NCI-H1694 treated with DMSO at 0.1 percent for 48 hours (cell line): ENCODE measurements around the gene HPS1.

ENCODE experiments used
- DNase-seq: peaks from one replicate; lab custom pipeline; 2025; lab: John Stamatoyannopoulos, UW

HPS1 gene

DNA sequence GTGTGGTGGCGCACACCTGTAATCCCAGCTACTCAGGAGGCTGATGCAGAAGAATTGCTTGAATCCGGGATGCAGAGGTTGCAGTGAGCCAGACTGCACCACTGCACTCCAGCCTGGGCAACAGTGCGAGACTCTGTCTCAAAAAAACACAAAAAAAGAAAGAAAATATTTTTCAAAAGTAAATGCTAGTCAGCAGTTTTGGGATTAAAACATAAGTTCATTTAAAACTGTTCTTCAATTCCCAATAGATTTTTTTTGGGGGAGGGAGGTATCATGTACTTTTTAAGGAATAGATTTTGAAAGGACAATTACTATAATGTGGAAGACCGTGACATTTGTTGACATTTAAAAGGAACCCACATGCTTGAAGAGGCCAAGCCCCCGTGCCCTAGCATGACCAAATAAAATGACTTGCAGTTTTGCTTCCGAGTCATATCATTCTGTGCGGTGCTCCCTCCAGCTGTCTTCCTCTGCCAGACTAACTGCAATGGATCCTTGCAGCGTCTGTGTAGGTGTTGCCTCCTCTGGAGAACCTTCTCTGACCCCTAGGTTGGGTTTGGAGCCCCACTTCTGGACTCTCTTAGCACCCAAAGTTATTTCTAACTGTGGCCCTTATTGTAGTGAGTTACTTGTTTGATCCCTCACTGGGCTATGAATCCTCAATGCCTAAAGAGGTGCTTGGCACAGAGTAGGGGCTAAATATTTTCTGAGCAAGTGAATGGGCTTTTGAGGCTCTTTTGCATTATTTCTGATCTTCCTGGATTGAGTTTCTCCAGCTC is 17.4 kb upstream of the HPS1 start:
- no peak for DNase-seq

DNA sequence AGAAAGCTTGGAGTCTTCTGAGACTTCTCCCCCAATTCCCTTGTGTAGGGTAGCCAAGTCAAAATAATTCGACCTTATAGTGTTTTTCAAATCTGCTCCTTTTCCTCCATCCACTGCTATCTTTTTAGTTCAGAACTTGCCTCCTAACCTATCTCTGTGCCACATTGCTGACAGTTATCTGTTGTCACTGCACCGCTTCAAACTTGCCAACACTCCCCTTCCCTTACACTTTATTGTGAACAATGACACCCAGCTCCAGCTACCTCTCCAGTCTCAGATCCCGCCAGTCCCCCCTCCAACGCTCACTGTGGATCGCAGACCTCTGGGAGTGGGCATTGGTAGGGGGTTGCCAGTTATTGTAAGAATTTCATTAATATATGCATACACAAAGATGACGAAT is 16.3 kb upstream of the HPS1 start:
- no peak for DNase-seq

- no peak for DNase-seq
Measured at GRCh38 chr10:98461500-98461842, 14.7 kb upstream of the HPS1 start.

GRCh38 chr10:98460837-98461499 is 14.2 kb upstream of the HPS1 start:
- no peak for DNase-seq

DNA sequence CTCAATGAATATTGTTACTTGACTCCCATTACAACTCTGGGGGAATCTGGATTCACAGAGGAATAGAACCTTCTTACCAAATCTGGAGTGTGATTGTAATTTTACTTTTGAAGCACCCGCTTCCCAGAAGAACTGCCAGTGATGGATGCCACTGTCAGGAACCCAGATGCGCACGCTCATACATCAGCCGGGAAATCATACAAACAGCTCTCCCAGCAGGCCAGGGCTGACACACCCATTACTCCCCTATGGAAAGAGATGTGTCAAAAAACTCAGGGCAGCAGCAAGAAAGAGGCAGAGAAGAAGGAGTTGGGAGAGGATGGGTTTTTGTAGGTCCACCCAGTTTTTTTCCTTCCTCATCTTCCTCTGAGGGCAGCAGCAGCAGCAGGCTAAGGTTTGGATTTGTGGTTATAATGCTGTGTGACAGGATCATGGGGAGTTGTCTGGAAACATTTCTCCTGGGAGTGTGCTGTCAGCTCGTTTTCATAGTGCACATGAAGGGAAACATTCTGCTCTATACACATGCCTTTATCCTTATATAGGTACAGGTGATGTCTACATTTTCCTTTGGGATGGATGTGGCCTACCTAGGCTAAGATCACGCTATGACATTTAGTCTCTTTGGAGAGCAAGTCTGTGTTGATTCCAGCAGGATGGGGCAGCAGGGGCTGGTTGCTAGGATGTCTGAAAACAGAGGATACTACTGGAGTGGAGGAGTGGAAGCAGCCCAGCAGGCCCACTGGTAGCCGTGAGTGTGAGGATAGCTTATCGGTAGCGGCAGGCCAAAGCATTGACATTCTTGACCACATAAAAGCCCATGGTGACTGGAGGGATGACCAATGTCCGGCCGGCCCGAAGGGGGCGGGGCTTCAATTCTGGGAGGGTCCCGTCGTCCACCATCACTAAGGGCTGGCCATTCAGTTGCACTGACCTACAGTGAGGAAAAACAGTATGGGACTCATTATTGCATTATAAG is 12.4 kb upstream of the HPS1 start:
- DNase-seq: no peak

DNA sequence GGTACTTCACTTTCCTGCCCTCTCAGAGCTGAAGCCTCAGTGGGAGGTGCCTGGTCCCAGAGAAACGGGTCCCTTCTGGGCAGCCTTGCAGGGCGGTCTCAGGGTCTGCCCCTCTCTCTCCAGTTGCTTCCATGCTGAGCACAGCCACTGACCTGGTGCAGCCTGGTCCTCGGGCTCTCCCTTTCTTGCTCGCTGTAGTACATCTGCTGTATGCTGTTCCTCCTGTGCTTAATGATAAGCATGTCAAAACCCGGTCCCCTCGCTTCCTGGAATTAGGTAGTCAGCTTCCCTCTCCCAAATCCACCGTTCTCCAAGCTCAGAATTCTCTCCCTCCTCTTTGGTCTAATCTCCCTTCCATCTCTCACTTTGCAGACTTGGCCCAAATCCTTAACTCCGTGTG is 11.0 kb upstream of the HPS1 start:
- no peak for DNase-seq

DNA sequence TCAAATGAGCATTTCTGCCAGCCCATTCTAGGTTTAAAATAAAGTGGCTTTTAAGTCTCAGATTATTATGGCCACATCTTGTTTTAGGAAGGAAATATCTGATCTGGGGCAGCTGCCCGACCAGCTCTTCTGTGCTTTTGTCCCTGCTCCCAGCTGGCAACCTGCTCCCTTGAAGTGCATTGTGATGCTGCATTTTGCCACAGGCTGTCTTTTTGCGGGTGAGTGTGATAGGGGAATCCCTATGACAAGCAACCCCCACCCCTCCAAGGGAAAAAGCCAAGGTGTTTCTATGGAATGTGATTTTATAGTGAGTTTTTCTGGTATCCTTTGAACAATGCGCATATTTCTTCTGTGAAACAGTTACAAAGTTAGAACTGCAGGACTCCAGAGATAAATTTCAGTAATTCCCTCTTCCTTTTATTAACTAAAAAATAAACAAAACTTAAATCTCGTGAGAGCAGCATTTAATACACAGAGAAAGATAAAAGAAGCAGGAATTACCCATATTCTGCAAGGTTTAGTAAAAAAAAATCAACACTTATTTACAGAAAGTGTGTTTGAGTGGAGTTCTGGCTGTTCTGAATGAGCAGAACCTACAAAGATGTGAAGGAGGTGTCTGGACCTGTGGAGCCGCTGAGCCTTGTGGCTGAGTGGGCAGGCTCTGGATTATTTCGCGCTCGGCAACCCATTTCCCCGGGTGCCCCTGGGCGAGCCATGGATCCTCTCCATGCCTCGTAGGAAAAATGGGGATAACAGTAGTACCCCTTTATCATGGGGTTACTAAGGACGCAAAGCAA is 10.1 kb upstream of the HPS1 start:
- DNase-seq: no peak

DNA sequence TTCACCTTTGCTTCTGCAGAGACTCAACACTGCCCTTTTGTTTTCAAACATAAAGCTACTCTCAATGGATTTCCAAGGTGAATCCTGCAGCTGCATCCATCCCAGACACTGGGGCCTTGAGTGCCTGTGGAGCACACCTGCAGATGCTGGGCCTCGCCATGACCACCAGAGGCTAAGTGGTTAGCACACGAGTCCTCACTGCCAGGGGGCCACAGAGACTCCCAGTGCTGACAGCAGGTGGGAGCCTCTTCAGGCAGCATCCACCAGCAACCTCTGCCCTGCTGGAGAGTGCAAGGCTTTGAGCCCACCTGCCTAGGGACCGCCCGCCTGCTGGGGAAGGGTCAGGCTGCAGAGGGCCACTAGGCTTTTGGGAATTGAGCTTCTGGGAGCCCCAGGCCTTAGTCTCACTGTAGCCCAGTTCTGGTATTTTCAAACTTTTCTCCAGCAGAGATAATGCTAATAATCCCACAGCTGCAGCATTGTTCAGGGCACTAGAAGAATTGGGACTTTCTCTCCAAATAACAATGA is 9.4 kb upstream of the HPS1 start:
- DNase-seq: no peak

DNA sequence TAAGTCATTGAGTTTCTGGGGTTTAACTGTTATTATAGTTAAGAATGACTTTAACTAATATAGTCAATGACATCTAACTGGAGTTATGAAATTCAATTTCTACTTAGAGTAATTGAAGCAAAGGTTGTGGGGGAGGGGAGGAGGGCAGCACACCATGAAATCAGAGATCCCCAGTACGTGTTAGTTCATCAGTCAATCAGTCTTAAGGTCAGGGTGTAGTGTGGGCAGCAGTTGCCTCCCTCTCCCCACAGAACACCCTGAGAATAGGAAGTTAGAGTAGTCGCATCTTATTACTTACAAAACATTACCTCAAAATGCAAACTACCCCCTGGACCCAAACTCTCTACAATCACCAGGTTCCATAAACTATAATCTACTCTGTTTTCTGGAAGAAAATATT is 7.0 kb upstream of the HPS1 start:
- DNase-seq: no peak

DNA sequence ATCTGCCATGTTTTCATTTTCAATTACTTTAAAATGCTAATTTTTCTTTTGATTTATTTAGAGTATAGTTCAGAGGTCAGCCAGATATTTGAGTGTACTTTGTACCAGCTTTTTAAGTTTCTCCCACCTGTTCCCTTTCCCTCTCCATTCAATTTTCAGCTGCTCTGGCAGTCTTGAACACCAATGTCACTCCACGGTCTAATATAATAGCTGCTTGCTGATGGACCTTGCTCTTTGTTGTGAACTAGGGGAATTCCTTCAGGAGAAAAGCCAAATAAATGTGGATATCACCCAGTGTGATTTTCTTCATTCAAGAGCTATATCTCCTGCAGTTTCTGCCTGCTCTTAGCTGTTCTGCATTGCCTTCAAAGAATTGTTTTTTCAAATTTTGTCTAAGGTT is 3.9 kb upstream of the HPS1 start:
- DNase-seq: no peak

GRCh38 chr10:98449287-98449686 is 2.6 kb upstream of the HPS1 start:
- DNase-seq: no peak

GRCh38 chr10:98446151-98446660 is 529 bp downstream of the HPS1 start:
- DNase-seq: no peak

GRCh38 chr10:98445200-98445812 is 1.4 kb downstream of the HPS1 start:
- DNase-seq: no peak

- DNase-seq: no peak
Measured at GRCh38 chr10:98444314-98445006, 2.3 kb downstream of the HPS1 start.

- no peak for DNase-seq
Measured at GRCh38 chr10:98438715-98439114, 8.0 kb downstream of the HPS1 start.

DNA sequence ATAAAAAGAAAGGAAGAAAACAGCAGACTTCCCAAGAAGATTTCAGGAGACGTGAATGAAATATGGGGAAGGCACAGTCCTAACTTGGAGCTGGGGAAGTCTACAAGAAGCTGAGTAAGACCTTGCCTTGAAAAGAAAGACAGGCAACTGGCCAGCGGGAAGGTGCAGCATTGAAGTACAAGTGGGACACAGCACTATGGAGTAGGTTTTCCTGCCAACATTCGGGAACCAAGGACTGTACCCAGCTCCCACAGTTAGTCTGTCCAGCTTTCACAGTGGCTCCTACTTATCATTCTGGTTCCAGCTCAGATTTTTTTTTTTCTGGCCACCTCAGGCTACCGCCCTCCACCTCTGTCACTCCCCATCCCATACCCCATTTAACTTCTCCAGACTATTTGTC is 10.0 kb downstream of the HPS1 start:
- DNase-seq: no peak

- no peak for DNase-seq
Measured at GRCh38 chr10:98435178-98435577, 11.6 kb downstream of the HPS1 start.

DNA sequence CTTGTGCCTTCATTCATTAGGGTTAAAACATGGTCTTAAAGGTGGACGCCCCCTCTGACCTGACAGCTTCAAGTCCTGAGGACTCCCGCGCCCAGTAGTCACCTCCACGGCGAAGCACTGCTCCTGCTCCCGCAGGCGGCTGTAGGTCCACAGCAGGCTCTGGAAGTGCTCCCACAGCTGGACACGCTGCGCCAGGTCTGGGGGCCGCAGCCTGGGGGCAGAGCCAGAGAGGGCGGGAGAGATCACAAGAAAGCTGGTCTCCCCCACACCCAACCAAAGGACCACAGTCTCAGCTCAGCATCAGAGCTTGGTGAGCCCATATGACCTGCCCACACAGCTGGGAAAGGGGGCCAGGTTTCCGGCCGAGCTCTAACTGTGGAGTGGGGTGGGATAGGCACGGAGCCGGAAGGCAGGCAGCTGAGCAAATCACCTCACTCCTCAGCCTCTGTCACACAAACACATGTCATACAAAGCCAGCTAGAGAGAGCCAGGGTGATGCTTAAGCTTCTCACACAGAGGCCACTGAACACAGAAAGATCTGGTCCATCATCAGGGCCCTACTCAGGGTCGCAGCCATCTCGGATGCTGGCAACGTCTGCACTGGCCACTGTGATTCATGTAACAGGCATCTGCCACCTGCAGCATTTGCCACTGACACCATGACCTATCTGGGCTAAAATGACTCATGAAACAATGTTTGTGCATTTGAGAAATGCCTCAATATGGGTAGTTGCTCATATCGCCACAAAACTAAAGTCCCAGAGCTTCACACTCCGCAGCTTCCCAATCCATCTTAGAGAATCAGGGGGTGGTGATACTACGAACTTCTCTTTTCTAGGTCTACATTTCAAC is 12.6 kb downstream of the HPS1 start:
- DNase-seq: no peak

DNA sequence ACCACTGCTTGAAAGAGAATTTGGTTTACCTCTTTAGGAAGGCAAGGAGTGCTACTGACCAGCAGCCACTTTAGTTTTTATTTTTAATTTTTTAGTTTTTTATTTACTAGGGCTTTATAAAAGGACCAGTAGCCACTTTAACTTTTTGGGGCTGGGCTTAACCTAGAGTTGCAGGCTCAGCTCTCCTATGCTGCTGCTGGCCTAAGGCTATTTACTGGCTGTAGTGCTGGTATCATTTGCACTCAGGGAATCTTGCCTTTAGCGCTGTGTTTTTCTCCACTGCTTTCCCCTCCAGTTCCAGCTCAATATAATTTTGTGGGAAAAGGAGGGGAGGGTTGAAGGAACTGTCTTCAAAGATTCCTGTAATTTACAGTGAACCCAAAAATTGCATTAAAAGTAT is 13.4 kb downstream of the HPS1 start:
- DNase-seq: no peak
